ENCODE measurements around the gene GGA3.

- TF ChIP-seq, protein P1, sequence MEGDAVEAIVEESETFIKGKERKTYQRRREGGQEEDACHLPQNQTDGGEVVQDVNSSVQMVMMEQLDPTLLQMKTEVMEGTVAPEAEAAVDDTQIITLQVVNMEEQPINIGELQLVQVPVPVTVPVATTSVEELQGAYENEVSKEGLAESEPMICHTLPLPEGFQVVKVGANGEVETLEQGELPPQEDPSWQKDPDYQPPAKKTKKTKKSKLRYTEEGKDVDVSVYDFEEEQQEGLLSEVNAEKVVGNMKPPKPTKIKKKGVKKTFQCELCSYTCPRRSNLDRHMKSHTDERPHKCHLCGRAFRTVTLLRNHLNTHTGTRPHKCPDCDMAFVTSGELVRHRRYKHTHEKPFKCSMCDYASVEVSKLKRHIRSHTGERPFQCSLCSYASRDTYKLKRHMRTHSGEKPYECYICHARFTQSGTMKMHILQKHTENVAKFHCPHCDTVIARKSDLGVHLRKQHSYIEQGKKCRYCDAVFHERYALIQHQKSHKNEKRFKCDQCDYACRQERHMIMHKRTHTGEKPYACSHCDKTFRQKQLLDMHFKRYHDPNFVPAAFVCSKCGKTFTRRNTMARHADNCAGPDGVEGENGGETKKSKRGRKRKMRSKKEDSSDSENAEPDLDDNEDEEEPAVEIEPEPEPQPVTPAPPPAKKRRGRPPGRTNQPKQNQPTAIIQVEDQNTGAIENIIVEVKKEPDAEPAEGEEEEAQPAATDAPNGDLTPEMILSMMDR (conservative IDR thresholded peaks at IDR 0.05) = no peak
- no peak for TF ChIP-seq EZH2 (IDR thresholded peaks at IDR 0.05; ENCODE audit: low read depth)
These were observed 23.3 kb downstream of the GGA3 start for GRCh38 chr17:75238020-75238580.
